ENCODE data around the gene ALDH1L1.

The ALDH1L1 gene

GRCh38 chr3:126130081-126130855 lies 50.1 kb downstream of the ALDH1L1 start:
- TF ChIP-seq POLR2A (IDR thresholded peaks at IDR 0.05; ENCODE audit: low read length) (no peak), GATA1 (IDR thresholded peaks at IDR 0.05; ENCODE audit: low read depth, low read length) (no peak)

GRCh38 chr3:126129398-126129891 lies 50.9 kb downstream of the ALDH1L1 start:
- DNase-seq: no peak
- TF ChIP-seq GATA1 (IDR thresholded peaks at IDR 0.05; ENCODE audit: low read depth, low read length): no peak
- TF ChIP-seq POLR2A (IDR thresholded peaks at IDR 0.05; ENCODE audit: low read length): no peak

More at GRCh38 chr3:126130081-126130855, 50.1 kb downstream of the ALDH1L1 start:
- DNase-seq: no peak

GRCh38 chr3:126128504-126129397 lies 51.6 kb downstream of the ALDH1L1 start:
- DNase-seq: no peak
- no peak for TF ChIP-seq GATA1 (IDR thresholded peaks at IDR 0.05; ENCODE audit: low read depth, low read length)
- TF ChIP-seq POLR2A (IDR thresholded peaks at IDR 0.05; ENCODE audit: low read length): no peak

GRCh38 chr3:126127904-126128303 lies 52.5 kb downstream of the ALDH1L1 start:
- DNase-seq: no peak
- TF ChIP-seq GATA1 (IDR thresholded peaks at IDR 0.05; ENCODE audit: low read depth, low read length) (no peak), POLR2A (IDR thresholded peaks at IDR 0.05; ENCODE audit: low read length) (no peak)

DNA sequence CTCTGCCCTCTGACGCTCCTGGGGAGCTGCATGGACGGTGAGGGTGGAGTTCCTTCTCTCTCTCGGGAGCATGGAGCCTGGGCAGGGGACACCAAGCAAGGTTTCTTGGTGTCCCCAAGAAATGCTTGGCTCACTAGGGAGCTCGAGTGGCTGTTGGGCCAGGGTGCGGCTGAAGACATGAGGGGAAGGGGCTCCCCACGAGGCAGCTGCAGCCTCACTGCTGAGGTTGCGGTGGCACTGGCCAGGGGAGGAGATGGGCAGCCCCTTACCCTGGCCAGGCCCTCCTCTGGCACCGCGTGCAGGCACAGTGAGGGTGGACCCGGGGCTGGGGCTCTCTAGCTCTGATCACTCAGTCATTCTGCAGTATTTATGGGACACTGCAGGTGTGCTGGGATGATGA lies 52.9 kb downstream of the ALDH1L1 start:
- no peak for DNase-seq

GRCh38 chr3:126126811-126127431 lies 53.5 kb downstream of the ALDH1L1 start:
- no peak for DNase-seq
- TF ChIP-seq POLR2A (IDR thresholded peaks at IDR 0.05; ENCODE audit: low read length) (no peak), GATA1 (IDR thresholded peaks at IDR 0.05; ENCODE audit: low read depth, low read length) (no peak)

More for the DNA sequence above, 52.9 kb downstream of the ALDH1L1 start:
- TF ChIP-seq GATA1 (IDR thresholded peaks at IDR 0.05; ENCODE audit: low read depth, low read length) (no peak), POLR2A (IDR thresholded peaks at IDR 0.05; ENCODE audit: low read length) (no peak)

- TF ChIP-seq POLR2A (IDR thresholded peaks at IDR 0.05; ENCODE audit: low read length) (no peak), GATA1 (IDR thresholded peaks at IDR 0.05; ENCODE audit: low read depth, low read length) (no peak)
- no peak for DNase-seq
These were observed 54.1 kb downstream of the ALDH1L1 start for GRCh38 chr3:126126286-126126685.

DNA sequence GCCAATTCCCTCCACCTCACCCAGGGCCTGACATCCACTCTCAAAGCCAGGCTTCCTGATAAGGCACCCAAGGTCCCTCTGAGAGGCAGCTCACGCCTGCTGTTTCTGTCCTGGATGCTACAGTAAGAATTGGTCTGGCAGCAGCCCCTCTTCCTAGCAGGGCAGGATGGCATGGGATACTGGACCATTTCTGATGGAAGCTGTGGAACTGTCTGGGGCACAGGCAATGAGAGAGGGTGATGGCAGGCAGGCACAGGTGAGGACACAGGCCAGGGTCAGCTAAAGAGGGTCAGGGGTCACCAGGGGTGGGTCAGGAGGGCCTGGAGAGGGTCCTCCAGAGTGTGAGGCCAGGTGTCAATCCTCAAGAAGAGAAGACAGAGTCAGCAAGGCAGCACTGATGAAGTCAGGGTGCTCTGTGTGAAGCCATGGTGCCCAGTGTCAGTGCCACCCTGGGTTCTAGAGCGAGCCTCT lies 54.6 kb downstream of the ALDH1L1 start:
- TF ChIP-seq GATA1 (IDR thresholded peaks at IDR 0.05; ENCODE audit: low read depth, low read length): no peak
- TF ChIP-seq POLR2A (IDR thresholded peaks at IDR 0.05; ENCODE audit: low read length): no peak
- DNase-seq: no peak

GRCh38 chr3:126125341-126125740 lies 55.0 kb downstream of the ALDH1L1 start:
- no peak for DNase-seq
- TF ChIP-seq POLR2A (IDR thresholded peaks at IDR 0.05; ENCODE audit: low read length) (no peak), GATA1 (IDR thresholded peaks at IDR 0.05; ENCODE audit: low read depth, low read length) (no peak)

DNA sequence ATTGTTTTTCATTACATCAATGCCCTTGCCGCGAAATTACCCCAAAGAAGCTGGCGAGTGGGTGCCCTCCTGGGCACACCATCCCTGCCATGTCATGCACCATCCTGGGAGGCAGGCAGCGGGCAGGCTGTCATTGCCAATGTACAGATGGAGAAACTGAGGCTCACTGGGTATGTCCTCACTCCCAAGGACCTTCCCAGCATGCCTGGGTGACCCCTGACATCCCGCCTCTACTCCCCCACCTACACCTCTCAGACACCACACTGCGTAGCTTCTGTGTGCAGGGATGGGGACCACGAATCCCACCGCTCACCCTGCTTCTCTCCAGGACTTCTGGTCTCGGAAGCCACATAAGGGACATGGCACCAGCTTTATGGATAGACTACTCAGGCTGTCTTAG lies 55.5 kb downstream of the ALDH1L1 start:
- TF ChIP-seq POLR2A (IDR thresholded peaks at IDR 0.05; ENCODE audit: low read length) (no peak), GATA1 (IDR thresholded peaks at IDR 0.05; ENCODE audit: low read depth, low read length) (no peak)
- DNase-seq: no peak

DNA sequence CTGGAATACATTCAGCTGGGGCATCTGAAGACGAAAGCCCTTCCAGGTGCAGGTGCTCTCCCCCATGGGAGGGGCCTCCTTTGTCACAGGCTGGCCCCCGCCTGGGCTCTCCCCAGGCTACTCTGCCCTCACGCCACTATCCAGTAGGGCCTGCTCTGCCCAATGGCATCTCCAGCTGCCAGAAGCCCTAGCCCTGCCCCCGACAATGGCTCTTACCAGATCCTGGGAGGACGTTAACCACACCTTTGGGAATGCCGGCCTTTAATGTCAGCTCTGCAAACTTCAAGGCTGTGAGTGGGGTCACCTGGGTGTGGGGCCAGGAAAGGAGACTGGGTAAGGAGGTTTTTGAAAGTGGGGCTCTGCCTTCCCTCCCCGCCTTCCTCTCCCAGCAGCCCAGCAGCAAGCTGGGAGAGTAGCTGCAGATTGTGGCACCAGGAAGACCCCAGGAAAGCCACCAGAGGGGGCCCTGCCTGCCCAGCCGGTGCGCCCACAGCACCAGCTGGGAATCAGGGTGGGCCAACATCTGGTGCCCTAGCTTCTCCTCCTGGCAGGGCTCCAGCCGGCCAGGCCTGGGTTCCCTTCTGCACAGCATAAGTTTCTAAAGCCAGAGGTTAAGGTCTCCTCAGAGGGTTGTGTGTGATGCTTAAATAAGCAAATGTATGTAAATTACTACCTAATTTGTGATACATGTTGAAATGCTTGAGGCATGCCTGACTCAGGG lies 56.1 kb downstream of the ALDH1L1 start:
- DNase-seq: no peak
- TF ChIP-seq GATA1 (IDR thresholded peaks at IDR 0.05; ENCODE audit: low read depth, low read length): no peak
- TF ChIP-seq POLR2A (IDR thresholded peaks at IDR 0.05; ENCODE audit: low read length): no peak

DNA sequence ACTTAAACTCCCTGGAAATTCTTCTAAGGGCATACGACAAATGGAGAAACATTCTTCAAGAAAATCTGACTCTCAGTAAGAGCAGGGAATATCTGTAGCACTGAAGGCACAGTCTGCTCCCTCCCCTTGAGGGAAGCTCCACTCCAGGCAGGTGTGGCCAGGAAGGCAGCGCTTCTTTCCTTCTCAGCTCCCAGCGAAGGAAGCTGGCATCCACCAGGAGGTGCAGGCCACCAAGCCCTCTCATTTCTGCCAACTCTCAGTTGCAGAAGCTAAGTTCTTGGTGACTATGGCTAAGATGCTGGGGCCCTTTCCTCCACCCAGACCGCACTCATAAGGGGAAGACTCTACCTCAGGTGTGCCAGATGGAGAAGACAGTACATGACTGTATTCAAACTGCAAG lies 58.8 kb downstream of the ALDH1L1 start:
- no peak for DNase-seq
- no peak for TF ChIP-seq POLR2A (IDR thresholded peaks at IDR 0.05; ENCODE audit: low read length)
- no peak for TF ChIP-seq GATA1 (IDR thresholded peaks at IDR 0.05; ENCODE audit: low read depth, low read length)

- DNase-seq: no peak
- TF ChIP-seq GATA1 (IDR thresholded peaks at IDR 0.05; ENCODE audit: low read depth, low read length) (no peak), POLR2A (IDR thresholded peaks at IDR 0.05; ENCODE audit: low read length) (no peak)
These were observed 59.3 kb downstream of the ALDH1L1 start for GRCh38 chr3:126121074-126121473.

All from erythroblast (primary cell).